Measurements from ENCODE around the gene PLAAT4. TPM values are rescaled to one million over a fixed set of nuclear protein-coding genes. Genes with fewer than 3 reads are reported as not detected.
"Not testable (repeated sequence)": the region's sequence is repeated elsewhere in the genome, so short reads cannot be mapped to it uniquely, and the experiment has no call there.

The PLAAT4 gene
- total RNA-seq, 1 donor from 2014 or later = not detected

DNA sequence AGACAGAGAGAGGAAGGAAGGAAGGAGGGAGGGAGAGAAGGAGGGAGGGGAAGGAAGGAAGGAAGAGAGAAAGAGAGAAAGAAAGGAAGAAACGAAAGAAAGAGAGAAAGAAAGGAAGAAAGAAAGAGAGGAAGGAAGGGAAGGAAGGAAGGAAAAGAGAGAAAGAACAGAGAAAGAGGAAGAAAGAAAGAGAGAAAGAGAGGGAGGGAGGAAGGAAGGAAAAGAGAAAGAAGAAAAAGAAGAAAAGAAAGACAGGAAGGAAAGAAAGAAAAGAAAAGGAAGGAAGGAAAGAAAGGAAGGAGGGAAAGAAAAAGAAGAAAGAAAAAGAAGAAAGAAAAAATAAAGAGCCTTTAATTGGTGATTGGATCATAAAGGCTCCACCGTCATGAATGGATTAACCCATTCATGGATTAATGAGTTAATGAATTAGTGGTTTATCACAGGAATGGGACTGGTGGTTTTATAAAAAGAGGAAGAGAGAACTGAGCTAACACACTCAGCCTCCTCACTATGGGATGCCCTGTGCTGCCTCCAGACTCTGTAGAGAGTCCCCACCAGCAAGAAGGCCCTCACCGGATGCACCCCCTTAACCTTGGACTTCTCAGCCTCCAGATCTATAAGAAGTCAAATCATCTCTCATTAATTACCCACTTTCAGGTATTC is 35.5 kb downstream of the PLAAT4 start:
- no peak for DNase-seq
- H3K9me3 Mint-ChIP-seq (ENCODE audit: unreplicated experiment) = no peaks in the 10 kb centered on the region
- no peak overlapping the region for H3K27ac Mint-ChIP-seq (ENCODE audit: unreplicated experiment)
- no peak for TF ChIP-seq CTCF (IDR thresholded peaks at IDR 0.05; ENCODE audit: partially characterized antibody, unreplicated experiment)
- H3K4me1 Mint-ChIP-seq (ENCODE audit: low read depth, unreplicated experiment) = peaks cover 4% of the 10 kb centered on the region
- H3K27me3 Mint-ChIP-seq (ENCODE audit: unreplicated experiment) = peaks cover 2% of the 10 kb centered on the region
- H3K4me3 Mint-ChIP-seq (ENCODE audit: unreplicated experiment) = no peak overlapping the region
- H3K36me3 Mint-ChIP-seq (ENCODE audit: unreplicated experiment) = peaks cover 4% of the 10 kb centered on the region

- DNase-seq = no peak
- no peak overlapping the region for H3K27ac Mint-ChIP-seq (ENCODE audit: unreplicated experiment)
- peaks cover 10% of the 10 kb centered on the region for H3K36me3 Mint-ChIP-seq (ENCODE audit: unreplicated experiment)
- no peaks in the 10 kb centered on the region for H3K9me3 Mint-ChIP-seq (ENCODE audit: unreplicated experiment)
- peaks cover 4% of the 10 kb centered on the region for H3K27me3 Mint-ChIP-seq (ENCODE audit: unreplicated experiment)
- no peak overlapping the region for H3K4me3 Mint-ChIP-seq (ENCODE audit: unreplicated experiment)
- TF ChIP-seq CTCF (IDR thresholded peaks at IDR 0.05; ENCODE audit: partially characterized antibody, unreplicated experiment) = no peak
- no peaks in the 10 kb centered on the region for H3K4me1 Mint-ChIP-seq (ENCODE audit: low read depth, unreplicated experiment)
These were observed 37.6 kb downstream of the PLAAT4 start for GRCh38 chr11:63573881-63574855.

DNA sequence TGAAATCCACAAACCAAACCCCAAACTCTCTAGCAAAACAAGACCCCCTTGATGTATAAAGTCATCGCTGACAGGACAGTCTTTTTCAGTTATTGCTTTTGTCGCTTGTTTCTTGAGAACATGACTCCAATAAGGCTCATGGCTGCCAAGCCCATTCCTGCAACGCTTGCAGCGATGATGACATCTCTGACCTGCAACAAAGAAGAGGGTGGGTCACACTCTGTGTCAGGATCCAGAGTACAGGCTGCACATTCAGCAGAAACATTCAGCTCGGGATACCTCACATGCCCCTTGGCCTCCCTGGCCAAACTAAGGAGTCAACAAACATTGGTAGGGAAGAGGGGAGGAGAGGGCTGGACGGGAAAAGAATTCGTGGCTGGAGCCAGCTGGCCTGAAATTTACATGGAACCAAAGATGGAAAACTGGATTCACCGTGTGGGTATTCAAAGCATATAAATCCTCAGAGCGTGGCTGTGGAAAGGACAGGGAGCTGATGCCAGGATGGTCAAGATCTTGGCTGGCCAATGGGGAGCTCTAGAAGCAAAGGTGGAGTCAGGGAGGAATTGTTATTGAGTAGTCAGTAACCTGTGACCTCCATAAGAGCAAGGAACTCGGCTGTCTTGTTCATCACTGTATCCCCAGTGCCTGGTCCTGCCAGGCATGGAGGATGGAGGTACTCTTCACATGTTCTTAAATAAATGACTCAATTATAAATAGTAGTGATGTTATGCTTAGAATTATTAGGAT is 38.4 kb downstream of the PLAAT4 start:
- H3K36me3 Mint-ChIP-seq (ENCODE audit: unreplicated experiment) = peaks cover 10% of the 10 kb centered on the region
- no peak for DNase-seq

DNA sequence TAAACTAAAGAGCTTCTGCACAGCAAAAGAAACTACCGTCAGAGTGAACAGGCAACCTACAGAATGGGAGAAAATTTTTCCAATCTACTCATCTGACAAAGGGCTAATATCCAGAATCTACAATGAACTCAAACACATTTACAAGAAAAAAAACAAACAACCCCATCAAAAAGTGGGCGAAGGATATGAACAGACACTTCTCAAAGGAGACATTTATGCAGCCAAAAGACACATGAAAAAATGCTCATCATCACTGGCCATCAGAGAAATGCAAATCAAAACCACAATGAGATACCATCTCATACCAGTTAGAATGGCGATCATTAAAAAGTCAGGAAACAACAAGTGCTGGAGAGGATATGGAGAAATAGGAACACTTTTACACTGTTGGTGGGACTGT is 42.3 kb downstream of the PLAAT4 start:
- H3K4me3 Mint-ChIP-seq (ENCODE audit: unreplicated experiment); DNase-seq; H3K4me1 Mint-ChIP-seq (ENCODE audit: low read depth, unreplicated experiment); H3K27me3 Mint-ChIP-seq (ENCODE audit: unreplicated experiment); H3K27ac Mint-ChIP-seq (ENCODE audit: unreplicated experiment); H3K9me3 Mint-ChIP-seq (ENCODE audit: unreplicated experiment): not testable (repeated sequence)
- H3K36me3 Mint-ChIP-seq (ENCODE audit: unreplicated experiment) = peaks cover 31% of the 10 kb centered on the region

More for the DNA sequence above, 38.4 kb downstream of the PLAAT4 start:
- no peaks in the 10 kb centered on the region for H3K9me3 Mint-ChIP-seq (ENCODE audit: unreplicated experiment)
- peaks cover 4% of the 10 kb centered on the region for H3K27me3 Mint-ChIP-seq (ENCODE audit: unreplicated experiment)
- no peak for TF ChIP-seq CTCF (IDR thresholded peaks at IDR 0.05; ENCODE audit: partially characterized antibody, unreplicated experiment)
- no peaks in the 10 kb centered on the region for H3K4me1 Mint-ChIP-seq (ENCODE audit: low read depth, unreplicated experiment)
- H3K27ac Mint-ChIP-seq (ENCODE audit: unreplicated experiment) = no peak overlapping the region
- H3K4me3 Mint-ChIP-seq (ENCODE audit: unreplicated experiment) = no peak overlapping the region

DNA sequence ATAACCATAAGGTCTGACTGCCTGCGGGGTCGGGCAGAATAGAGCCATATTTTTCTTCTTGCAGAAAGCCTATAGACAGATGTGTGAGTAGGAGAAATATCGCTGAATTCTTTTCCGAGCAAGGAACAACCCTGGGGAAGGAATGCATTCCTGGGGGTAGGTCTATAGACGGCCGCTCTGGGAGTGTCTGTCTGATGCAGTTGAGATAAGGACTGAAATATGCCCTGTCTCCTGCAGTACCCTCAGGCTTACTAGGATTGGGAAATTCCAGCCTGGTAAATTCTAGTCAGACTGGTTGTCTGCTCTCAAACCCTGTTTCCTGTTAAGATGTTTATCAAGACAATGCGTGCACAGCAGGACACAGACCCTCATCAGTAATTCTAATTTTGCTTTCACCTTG is 44.6 kb downstream of the PLAAT4 start:
- H3K4me3 Mint-ChIP-seq (ENCODE audit: unreplicated experiment); H3K27ac Mint-ChIP-seq (ENCODE audit: unreplicated experiment); H3K27me3 Mint-ChIP-seq (ENCODE audit: unreplicated experiment); DNase-seq; H3K9me3 Mint-ChIP-seq (ENCODE audit: unreplicated experiment); H3K4me1 Mint-ChIP-seq (ENCODE audit: low read depth, unreplicated experiment): not testable (repeated sequence)
- H3K36me3 Mint-ChIP-seq (ENCODE audit: unreplicated experiment) = peaks cover 28% of the 10 kb centered on the region

Data from glutamatergic neuron (in vitro differentiated cells).